Ovary (tissue), 9 donors: Measurements from ENCODE around the gene THSD4. TPM values are rescaled to one million over a fixed set of nuclear protein-coding genes. Genes with fewer than 3 reads are reported as not detected.

Source experiments
- DNase-seq, 5 donors: peaks; one replicate each; pipeline ENCODE4 v3.0.0-alpha.2; 2019 to 2020
- H3K27ac ChIP-seq, 2 donors: fragments of 200-600 bp; one replicate each; pipeline versions ENCODE4 v1.5.1 to v1.8.0; 2019 to 2022
- H3K27me3 ChIP-seq: fragments of 200-600 bp; one replicate; pipeline ENCODE4 v1.8.0; 2022
- H3K36me3 ChIP-seq: fragments of 200-600 bp; sonication (generic); one replicate; pipeline ENCODE4 v1.5.1; 2019
- H3K4me1 ChIP-seq: one replicate; pipeline ENCODE4 v1.8.1; 2013; ENCODE audit warnings: mild to moderate bottlenecking, moderate library complexity; ENCODE audit not compliant: insufficient read depth
- H3K4me3 ChIP-seq: fragments of 200-600 bp; sonication (generic); one replicate; pipeline ENCODE4 v1.5.1; 2017
- H3K9me3 ChIP-seq, 2 donors: fragments of 200-600 bp in 1 of 2; sonication (generic) in 1 of 2; one replicate each; pipeline versions ENCODE4 v1.5.1 to v1.8.1; 2013 to 2019; ENCODE audit warnings: mild to moderate bottlenecking in 1 of 2, moderate library complexity in 1 of 2
- EP300 ChIP-seq: sonication (generic); formaldehyde crosslinking; IDR thresholded peaks from one replicate; pipeline ENCODE4 v1.6.1; 2017; ENCODE audit warnings: antibody characterized with exemption
- POLR2A ChIP-seq: fragments of 450-650 bp; IDR thresholded peaks from one replicate; pipeline ENCODE4 v1.6.1; 2017; ENCODE audit warnings: antibody characterized with exemption, mild to moderate bottlenecking, moderate library complexity
- WGBS, 3 donors: extraction: QIAGEN DNeasy Blood & Tissue Kit in 1 of 3; methylation state at CpG; one replicate each; pipeline versions ENCODE4 v1.1.5 to v1.1.7; 2013 to 2017; 5-methylcytosine and 5-hydroxymethylcytosine counted together
- intact Hi-C, 4 donors: fragments of 100-400 bp; cut with DNase I; formaldehyde crosslinking; loops; one replicate each; pipeline versions ENCODE4 v1.11.0 to v1.15.1; 2022 to 2023
- polyA plus RNA-seq, 2 donors: library from polyadenylated mRNA; stranded (reverse); fragments of 200-250 nt in 1 of 2; fragments of 350-450 nt in 1 of 2; fragmentation: Illumina TruSeq in 1 of 2; extraction: RNeasy Lipid Tissue Mini Kit (QIAGEN cat#74804) in 1 of 2; gene quantifications; one replicate each; pipeline ENCODE4 v1.2.3, GENCODE V29; 2013 to 2014
- total RNA-seq, 7 donors: library from RNA; depleted of rRNA in 2 of 7; stranded (reverse); fragments of >200 nt in 2 of 7; fragmentation: NEBNext Ultra II Directional in 3 of 7; extraction: Animal tissue kit (Norgen Biotek cat#: 25700) in 3 of 7; gene quantifications; one replicate each; pipeline versions ENCODE4 v1.1.0 to v1.2.4, GENCODE V29; 2016 to 2023
- TF ChIP-seq, protein P1 (sequence below), 3 donors: fragments of 450-650 bp in 2 of 3; fragments of 200-600 bp in 1 of 3; IDR thresholded peaks; one replicate each; pipeline versions ENCODE4 v1.5.1 to v1.8.0; 2016 to 2022; ENCODE audit warnings: antibody characterized with exemption in 3 of 3, mild to moderate bottlenecking in 1 of 3
- donor health status: DM: no; HTN: no; CAD: no; lungs with moderate emphysema.
- donor health status: DM: no; HTN: no; CAD: no.
- donor health status: Bipolar disorder and iron deficiency.
- donor health status: DM: yes; HTN: yes; CAD: no.
- donor health status: DM: no; HTN: no; CAD: no.
- donor health status: DM: yes; HTN: yes; CAD: no.

THSD4 gene
- total and polyA plus RNA-seq, 9 donors: 3.2 to 53.4 (median 13.5) TPM

DNA sequence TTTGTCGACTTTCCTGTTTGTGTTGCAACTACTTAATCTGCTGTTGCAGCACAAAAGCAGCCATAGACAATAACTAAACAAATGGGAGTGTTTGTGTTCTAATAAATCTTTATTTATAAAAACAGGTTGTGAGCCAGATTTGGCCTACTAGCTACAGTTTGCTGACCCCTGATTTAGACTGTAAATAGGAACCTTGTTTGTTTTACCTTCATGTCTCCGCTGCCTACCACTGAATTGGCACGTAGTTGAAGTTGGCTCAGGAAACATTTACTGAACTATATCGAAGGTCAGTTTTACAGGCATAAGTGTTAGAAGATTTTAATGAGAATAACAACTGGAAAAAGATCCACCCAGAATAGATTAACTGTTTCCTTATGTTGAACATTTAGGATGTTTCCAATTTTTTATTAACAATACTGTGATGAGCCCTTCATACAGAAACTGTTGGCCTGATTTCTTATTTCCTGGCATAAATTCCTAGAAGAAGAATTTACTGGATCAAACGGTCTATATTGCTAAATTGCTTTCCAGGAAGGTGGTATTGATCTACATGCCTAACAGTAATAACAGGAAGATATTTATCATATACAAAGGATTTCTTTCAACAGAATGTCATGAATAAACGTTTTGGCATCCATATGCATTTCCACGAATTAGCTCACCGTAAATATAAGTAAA, 538.9 kb downstream of the THSD4 start:
- intact Hi-C loops: loop anchor here in 1 of 4 donors (5.0 kb wide), 1 partner anchor 207 kb away; no protein-coding TSS in a partner anchor
- no peak overlapping the region for H3K27ac ChIP-seq
- TF ChIP-seq, protein P1, sequence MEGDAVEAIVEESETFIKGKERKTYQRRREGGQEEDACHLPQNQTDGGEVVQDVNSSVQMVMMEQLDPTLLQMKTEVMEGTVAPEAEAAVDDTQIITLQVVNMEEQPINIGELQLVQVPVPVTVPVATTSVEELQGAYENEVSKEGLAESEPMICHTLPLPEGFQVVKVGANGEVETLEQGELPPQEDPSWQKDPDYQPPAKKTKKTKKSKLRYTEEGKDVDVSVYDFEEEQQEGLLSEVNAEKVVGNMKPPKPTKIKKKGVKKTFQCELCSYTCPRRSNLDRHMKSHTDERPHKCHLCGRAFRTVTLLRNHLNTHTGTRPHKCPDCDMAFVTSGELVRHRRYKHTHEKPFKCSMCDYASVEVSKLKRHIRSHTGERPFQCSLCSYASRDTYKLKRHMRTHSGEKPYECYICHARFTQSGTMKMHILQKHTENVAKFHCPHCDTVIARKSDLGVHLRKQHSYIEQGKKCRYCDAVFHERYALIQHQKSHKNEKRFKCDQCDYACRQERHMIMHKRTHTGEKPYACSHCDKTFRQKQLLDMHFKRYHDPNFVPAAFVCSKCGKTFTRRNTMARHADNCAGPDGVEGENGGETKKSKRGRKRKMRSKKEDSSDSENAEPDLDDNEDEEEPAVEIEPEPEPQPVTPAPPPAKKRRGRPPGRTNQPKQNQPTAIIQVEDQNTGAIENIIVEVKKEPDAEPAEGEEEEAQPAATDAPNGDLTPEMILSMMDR (IDR thresholded peaks at IDR 0.05): no peak
- TF ChIP-seq EP300 (no peak), POLR2A (no peak)

DNA sequence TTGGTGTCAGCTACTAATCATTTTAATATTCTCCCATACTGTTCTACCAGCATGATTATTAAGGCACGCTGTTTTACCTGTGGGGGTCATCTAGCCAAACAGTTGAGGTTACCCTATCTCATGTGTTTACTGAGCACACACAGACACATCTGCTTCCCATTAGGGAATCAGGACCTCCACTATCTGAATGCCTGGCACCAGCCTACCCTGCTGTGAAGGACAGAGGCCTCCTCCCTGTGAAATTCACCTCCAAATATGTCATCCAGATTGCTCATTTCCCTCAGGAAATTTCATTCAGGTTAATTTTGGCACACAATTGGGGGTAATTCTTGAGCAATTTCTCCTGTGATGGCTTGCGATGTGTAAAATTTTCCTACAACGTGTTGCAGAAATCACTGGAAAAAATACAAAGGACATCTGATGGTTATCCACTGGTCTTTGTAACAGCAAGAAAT, 539.5 kb downstream of the THSD4 start:
- Histone ChIP-seq H3K4me1 (no peaks in the 10 kb centered on the region), H3K9me3 (no peaks in the 10 kb centered on the region), H3K27ac (no peak overlapping the region), H3K36me3 (no peaks in the 10 kb centered on the region), H3K27me3 (no peaks in the 10 kb centered on the region), H3K4me3 (no peak overlapping the region)
- WGBS, 3 donors: 85 to 90% (median 88%) methylated on average over 3 of the region's 3 CpGs
- intact Hi-C loops: loop anchor here in 1 of 4 donors (5.0 kb wide), 1 partner anchor 207 kb away; no protein-coding TSS in a partner anchor
- TF ChIP-seq EP300 (no peak), POLR2A (no peak)
- TF ChIP-seq, protein P1 (IDR thresholded peaks at IDR 0.05): no peak
- no peak for DNase-seq

More for the DNA sequence above, 538.9 kb downstream of the THSD4 start:
- no peak for DNase-seq
- no peaks in the 10 kb centered on the region for H3K36me3 ChIP-seq
- WGBS, 3 donors: 49 to 61% (median 49%) methylated on average over 8 of the region's 8 CpGs
- no peaks in the 10 kb centered on the region for H3K4me1 ChIP-seq
- H3K4me3 ChIP-seq: no peak overlapping the region
- no peaks in the 10 kb centered on the region for H3K27me3 ChIP-seq
- H3K9me3 ChIP-seq: no peaks in the 10 kb centered on the region

DNA sequence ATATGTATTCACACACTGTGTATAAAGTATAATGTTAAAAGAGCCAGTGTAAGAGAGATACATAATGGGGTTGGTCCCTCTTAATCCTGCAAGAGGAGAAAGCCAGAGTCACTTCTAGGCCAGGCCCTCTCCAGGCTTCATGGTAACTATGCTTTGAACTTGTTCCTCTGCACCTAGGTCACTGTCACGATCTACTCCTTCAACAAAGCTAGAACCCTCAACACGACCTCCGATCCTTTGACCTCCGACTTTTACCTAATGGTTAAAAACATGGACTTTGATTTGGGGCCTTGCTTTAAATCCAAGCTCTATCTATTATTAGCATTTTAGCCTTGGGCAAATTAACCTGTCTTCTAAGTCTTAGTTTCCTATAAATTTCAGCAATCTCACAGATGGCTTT, 541.2 kb downstream of the THSD4 start:
- Histone ChIP-seq H3K27me3 (no peaks in the 10 kb centered on the region), H3K4me1 (no peaks in the 10 kb centered on the region), H3K36me3 (no peaks in the 10 kb centered on the region), H3K9me3 (no peaks in the 10 kb centered on the region), H3K4me3 (no peak overlapping the region), H3K27ac (no peak overlapping the region)
- no peak for DNase-seq
- intact Hi-C loops: no loop called here
- TF ChIP-seq EP300 (no peak), POLR2A (no peak)
- TF ChIP-seq, protein P1 (IDR thresholded peaks at IDR 0.05): no peak
- WGBS, 3 donors: 71 to 92% (median 72%) methylated on average over 4 of the region's 4 CpGs

DNA sequence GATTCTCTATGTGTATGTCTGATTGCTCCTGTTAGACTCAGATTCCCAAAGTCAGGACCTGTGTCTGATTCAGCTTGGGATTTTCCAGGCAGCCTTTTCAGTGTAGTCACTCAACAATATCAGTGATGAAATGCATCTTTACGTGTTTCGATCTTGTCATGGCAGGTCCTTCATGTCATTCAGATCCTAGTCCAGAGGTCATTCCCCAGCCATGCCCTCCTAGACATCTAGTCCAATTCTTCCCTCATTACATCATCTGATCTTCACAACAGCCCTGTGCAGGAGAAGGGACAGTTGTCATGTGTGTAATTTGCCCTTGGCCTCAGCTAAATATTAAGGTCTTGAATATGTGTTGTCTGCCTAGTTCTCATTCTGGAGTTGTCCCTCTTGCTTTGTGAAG, 541.9 kb downstream of the THSD4 start:
- TF ChIP-seq POLR2A: no peak
- no peak for TF ChIP-seq EP300
- TF ChIP-seq, protein P1 (IDR thresholded peaks at IDR 0.05): no peak
- intact Hi-C loops: no loop called here
- WGBS, 3 donors: 93 to 100% (median 97%) methylated on average over 2 of the region's 2 CpGs
- no peaks in the 10 kb centered on the region for H3K27me3 ChIP-seq
- H3K27ac ChIP-seq: no peak overlapping the region
- H3K36me3 ChIP-seq: no peaks in the 10 kb centered on the region
- H3K4me3 ChIP-seq: no peak overlapping the region
- no peaks in the 10 kb centered on the region for H3K9me3 ChIP-seq
- DNase-seq: no peak
- H3K4me1 ChIP-seq: no peaks in the 10 kb centered on the region
